ENCODE measurements around the gene PPP1R8.

PPP1R8 gene

DNA sequence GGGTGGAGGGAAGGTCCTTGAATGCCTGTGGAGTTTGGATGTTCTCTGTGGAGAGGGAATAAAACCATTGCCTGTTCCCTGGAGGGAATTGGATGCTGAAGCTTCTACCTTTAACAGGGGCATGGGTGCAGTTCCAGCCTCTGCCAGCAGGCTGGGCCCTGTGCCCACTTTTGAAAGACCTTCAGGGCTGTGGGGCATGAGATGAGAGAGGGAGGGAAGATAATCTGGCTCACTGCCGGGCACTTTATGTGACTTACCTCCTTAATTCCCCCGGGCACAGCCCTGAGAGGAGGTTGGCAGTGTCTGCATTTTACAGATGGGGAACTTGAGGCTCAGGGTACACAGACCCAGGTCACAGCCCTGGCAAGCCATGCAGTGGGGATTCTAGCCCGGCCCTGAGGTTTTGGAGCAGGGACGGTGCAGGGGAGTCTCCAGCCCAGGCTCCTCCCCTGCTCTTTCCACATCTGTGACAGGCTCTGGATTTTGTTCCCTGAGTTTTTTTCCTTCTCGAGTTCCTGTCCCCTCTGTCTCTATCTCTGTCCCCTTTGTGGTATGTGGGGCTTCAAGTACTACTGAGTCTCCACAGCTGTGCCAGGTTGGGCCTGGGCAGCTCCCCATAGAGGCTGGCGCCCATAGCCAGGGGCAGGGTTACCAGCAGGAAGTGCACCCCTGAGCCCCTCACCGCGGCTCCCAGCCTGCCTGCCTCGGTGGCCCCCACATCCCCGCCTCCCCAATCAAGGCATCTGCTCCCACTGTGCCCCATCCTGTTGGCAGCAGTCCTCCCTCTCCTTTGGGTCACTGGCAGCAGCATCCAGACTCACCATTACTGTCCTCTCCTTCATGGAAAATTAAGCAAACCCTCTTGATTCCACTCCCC lies 27.7 kb downstream of the PPP1R8 start:
- Histone ChIP-seq H3K27me3 (ENCODE audit: control insufficient read depth in 5 of 5, insufficient read depth in 4 of 5, low read length in 5 of 5) (no peaks in the 10 kb centered on the region), H3K9me3 (ENCODE audit: control insufficient read depth in 5 of 5, low read length in 5 of 5) (no peaks in the 10 kb centered on the region), H3K9ac (ENCODE audit: low read length in 5 of 5) (peak overlapping the region in 3 of 5 donors; percentile 14 to 41 (median 26)), H3K4me1 (ENCODE audit: control insufficient read depth in 5 of 5, insufficient read depth in 5 of 5, low read length in 5 of 5) (peaks cover 10 to 32% (median 28%) of the 10 kb centered on the region in 5 donors), H3K36me3 (ENCODE audit: control insufficient read depth in 5 of 5, insufficient read depth in 5 of 5, low read length in 5 of 5) (no peaks in the 10 kb centered on the region), H3K4me3 (ENCODE audit: low read depth in 1 of 5, low read length in 5 of 5) (peak overlapping the region in 3 of 5 donors; percentile 39 to 53 (median 41)), H3K27ac (ENCODE audit: low read depth, low read length) (no peak overlapping the region)

DNA sequence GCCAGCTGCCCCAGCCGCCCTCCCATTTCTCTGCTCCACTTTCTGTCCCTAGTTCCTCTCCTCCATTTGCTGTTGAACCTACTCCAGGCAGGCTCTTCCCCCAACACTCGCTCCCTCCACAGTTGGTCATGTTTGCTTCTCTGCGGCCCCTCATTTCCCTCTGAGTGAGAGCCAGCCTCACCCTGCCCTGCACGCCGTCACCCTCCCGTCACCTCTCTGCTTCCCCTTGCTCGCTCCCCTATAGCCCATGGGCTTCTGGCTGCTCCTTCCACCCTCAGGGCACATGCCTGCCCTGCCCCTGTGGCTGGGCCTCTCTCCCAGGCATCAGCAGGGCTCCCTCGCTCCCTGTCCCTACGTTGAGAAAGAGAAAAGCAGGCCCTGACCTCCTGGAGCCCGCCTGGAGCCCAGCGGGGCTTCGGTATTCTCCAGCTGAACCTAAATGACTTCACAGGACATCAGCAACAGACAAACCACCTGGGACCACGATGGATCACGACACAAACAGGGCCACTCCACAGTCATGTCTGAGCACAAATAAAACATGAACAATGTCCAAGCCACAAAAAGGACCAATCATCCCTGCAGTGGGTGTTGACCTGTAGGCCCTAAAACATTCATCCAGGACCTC lies 28.5 kb downstream of the PPP1R8 start:
- Histone ChIP-seq H3K36me3 (ENCODE audit: control insufficient read depth in 5 of 5, insufficient read depth in 5 of 5, low read length in 5 of 5) (no peaks in the 10 kb centered on the region), H3K27me3 (ENCODE audit: control insufficient read depth in 5 of 5, insufficient read depth in 4 of 5, low read length in 5 of 5) (no peaks in the 10 kb centered on the region), H3K4me3 (ENCODE audit: low read depth in 1 of 5, low read length in 5 of 5) (no peak overlapping the region), H3K4me1 (ENCODE audit: control insufficient read depth in 5 of 5, insufficient read depth in 5 of 5, low read length in 5 of 5) (peaks cover 10 to 40% (median 33%) of the 10 kb centered on the region in 5 donors), H3K27ac (ENCODE audit: low read depth, low read length) (no peak overlapping the region), H3K9ac (ENCODE audit: low read length in 5 of 5) (peak overlapping the region in 1 of 5 donors; percentile 41), H3K9me3 (ENCODE audit: control insufficient read depth in 5 of 5, low read length in 5 of 5) (no peaks in the 10 kb centered on the region)

DNA sequence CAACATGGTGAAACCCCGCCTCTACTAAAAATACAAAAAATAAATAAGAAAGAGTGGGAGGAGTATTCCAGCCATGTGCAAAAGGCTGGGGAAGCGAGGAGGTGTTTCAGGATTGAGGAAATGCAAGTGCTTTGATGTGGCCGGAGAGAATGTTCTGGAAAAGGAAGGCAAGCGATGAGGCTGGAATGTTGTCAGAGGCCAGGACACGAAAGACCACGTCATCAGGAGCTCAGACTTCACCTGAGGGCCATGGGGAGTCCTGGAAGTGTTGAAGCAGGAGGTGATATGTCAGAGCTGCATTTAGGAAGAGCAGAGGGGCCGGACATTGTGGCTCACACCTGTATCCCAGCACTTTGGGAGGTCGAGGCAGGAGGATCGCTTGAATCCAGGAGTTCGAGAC lies 30.9 kb downstream of the PPP1R8 start:
- Histone ChIP-seq H3K27me3 (ENCODE audit: control insufficient read depth in 5 of 5, insufficient read depth in 4 of 5, low read length in 5 of 5) (no peaks in the 10 kb centered on the region), H3K9ac (ENCODE audit: low read length in 5 of 5) (no peak overlapping the region), H3K36me3 (ENCODE audit: control insufficient read depth in 5 of 5, insufficient read depth in 5 of 5, low read length in 5 of 5) (no peaks in the 10 kb centered on the region), H3K4me3 (ENCODE audit: low read depth in 1 of 5, low read length in 5 of 5) (no peak overlapping the region), H3K4me1 (ENCODE audit: control insufficient read depth in 5 of 5, insufficient read depth in 5 of 5, low read length in 5 of 5) (peaks cover 10 to 51% (median 38%) of the 10 kb centered on the region in 5 donors), H3K9me3 (ENCODE audit: control insufficient read depth in 5 of 5, low read length in 5 of 5) (no peaks in the 10 kb centered on the region), H3K27ac (ENCODE audit: low read depth, low read length) (no peak overlapping the region)

DNA sequence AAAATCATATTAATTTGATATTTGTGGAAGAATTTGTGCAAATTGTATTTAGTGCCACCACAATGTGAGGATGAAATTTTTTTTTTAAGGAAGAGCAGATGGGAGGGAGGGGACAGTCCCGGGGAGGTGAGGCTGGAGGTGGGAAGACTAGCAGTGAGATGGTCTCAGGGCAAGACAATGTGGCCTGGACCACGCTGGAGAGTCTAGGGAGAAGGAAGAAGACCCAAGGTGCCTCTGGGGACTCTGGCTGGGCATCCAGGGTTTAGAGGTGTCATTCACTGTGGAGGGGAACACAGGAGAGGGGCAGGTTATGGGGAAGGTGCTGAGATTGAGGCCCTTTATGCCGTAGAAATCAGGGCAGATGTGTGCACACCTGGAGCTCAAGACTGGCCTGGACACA lies 31.4 kb downstream of the PPP1R8 start:
- H3K36me3 ChIP-seq (ENCODE audit: control insufficient read depth in 5 of 5, insufficient read depth in 5 of 5, low read length in 5 of 5): no peaks in the 10 kb centered on the region
- no peaks in the 10 kb centered on the region for H3K27me3 ChIP-seq (ENCODE audit: control insufficient read depth in 5 of 5, insufficient read depth in 4 of 5, low read length in 5 of 5)
- peak overlapping the region in 4 of 5 donors; percentile 60 to 80 (median 73) for H3K9ac ChIP-seq (ENCODE audit: low read length in 5 of 5)
- peaks cover 10 to 52% (median 38%) of the 10 kb centered on the region in 5 donors for H3K4me1 ChIP-seq (ENCODE audit: control insufficient read depth in 5 of 5, insufficient read depth in 5 of 5, low read length in 5 of 5)
- peak overlapping the region; percentile 90 for H3K27ac ChIP-seq (ENCODE audit: low read depth, low read length)
- no peaks in the 10 kb centered on the region for H3K9me3 ChIP-seq (ENCODE audit: control insufficient read depth in 5 of 5, low read length in 5 of 5)
- peak overlapping the region in 2 of 5 donors; percentile 7 to 54 for H3K4me3 ChIP-seq (ENCODE audit: low read depth in 1 of 5, low read length in 5 of 5)

DNA sequence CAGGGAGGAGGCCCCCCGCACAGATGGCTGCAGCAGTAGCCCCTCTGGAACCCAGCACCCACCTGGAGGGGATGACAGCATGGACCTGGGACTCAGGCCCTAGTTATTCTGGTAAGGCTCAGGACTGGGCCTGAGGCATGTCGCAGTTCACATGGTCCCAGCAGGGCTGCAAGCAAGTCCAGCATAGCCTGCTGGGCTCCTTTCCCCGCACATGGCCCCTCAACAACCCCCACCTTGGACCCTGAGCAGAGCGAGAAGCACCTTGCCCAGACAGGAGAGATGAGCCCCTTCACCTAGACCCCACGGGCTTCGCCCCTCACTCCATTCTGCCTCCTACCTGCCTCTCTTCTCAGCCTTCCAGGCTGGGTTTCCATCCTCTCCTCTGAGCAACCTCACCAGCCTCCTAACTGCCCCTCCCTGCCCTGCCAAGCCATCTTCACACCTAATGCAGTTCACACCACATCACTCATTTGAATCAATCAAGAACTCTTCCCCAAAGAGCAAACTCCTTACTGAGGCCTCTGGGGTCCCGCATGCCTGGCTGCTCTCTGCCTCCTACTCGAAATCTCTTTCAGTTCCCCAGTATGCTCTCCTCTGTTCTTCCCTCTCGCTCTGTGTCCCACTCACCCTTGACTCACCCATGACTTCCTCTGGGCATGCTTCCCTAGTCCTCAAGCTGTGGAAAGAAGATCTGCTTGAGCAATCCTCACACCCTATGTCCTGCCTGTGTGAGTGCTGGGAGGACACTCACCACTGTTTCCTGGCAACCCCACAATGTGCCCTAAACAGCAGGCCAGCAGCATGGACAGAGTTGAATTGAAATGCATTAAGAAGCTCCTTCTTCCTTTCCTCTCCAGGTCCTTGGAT lies 32.3 kb downstream of the PPP1R8 start:
- peak overlapping the region; percentile 14 to 54 (median 42) for H3K4me3 ChIP-seq (ENCODE audit: low read depth in 1 of 5, low read length in 5 of 5)
- peak overlapping the region; percentile 90 for H3K27ac ChIP-seq (ENCODE audit: low read depth, low read length)

DNA sequence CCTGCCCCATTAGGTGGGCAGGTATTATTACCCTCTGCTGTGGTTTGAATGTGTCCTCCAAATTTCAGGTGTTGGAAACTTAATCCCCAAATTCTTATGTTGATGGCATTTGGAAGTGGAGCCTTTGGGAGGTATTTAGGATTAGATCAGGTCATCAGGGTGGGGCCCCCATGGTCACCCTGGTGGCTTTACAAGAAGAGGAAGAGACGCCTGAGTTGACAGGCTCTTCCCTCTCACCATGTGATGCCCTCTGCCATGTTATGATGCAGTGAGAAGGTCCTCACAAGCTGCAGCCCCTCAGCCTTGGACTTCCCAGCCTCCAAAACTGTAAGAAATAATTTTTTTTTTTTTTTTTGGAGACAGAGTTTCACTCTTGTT lies 32.9 kb downstream of the PPP1R8 start:
- H3K4me1 ChIP-seq (ENCODE audit: control insufficient read depth in 5 of 5, insufficient read depth in 5 of 5, low read length in 5 of 5): peaks cover 9 to 46% (median 34%) of the 10 kb centered on the region in 5 donors
- no peaks in the 10 kb centered on the region for H3K9me3 ChIP-seq (ENCODE audit: control insufficient read depth in 5 of 5, low read length in 5 of 5)
- H3K9ac ChIP-seq (ENCODE audit: low read length in 5 of 5): peak overlapping the region in 3 of 5 donors; percentile 26 to 76 (median 56)
- H3K4me3 ChIP-seq (ENCODE audit: low read depth in 1 of 5, low read length in 5 of 5): no peak overlapping the region
- H3K27ac ChIP-seq (ENCODE audit: low read depth, low read length): peak overlapping the region; percentile 90
- no peaks in the 10 kb centered on the region for H3K36me3 ChIP-seq (ENCODE audit: control insufficient read depth in 5 of 5, insufficient read depth in 5 of 5, low read length in 5 of 5)
- no peaks in the 10 kb centered on the region for H3K27me3 ChIP-seq (ENCODE audit: control insufficient read depth in 5 of 5, insufficient read depth in 4 of 5, low read length in 5 of 5)

More for the DNA sequence above, 32.3 kb downstream of the PPP1R8 start:
- H3K36me3 ChIP-seq (ENCODE audit: control insufficient read depth in 5 of 5, insufficient read depth in 5 of 5, low read length in 5 of 5): no peaks in the 10 kb centered on the region
- no peaks in the 10 kb centered on the region for H3K27me3 ChIP-seq (ENCODE audit: control insufficient read depth in 5 of 5, insufficient read depth in 4 of 5, low read length in 5 of 5)
- no peaks in the 10 kb centered on the region for H3K9me3 ChIP-seq (ENCODE audit: control insufficient read depth in 5 of 5, low read length in 5 of 5)
- peaks cover 10 to 52% (median 38%) of the 10 kb centered on the region in 5 donors for H3K4me1 ChIP-seq (ENCODE audit: control insufficient read depth in 5 of 5, insufficient read depth in 5 of 5, low read length in 5 of 5)
- H3K9ac ChIP-seq (ENCODE audit: low read length in 5 of 5): peak overlapping the region; percentile 12 to 80 (median 76)

DNA sequence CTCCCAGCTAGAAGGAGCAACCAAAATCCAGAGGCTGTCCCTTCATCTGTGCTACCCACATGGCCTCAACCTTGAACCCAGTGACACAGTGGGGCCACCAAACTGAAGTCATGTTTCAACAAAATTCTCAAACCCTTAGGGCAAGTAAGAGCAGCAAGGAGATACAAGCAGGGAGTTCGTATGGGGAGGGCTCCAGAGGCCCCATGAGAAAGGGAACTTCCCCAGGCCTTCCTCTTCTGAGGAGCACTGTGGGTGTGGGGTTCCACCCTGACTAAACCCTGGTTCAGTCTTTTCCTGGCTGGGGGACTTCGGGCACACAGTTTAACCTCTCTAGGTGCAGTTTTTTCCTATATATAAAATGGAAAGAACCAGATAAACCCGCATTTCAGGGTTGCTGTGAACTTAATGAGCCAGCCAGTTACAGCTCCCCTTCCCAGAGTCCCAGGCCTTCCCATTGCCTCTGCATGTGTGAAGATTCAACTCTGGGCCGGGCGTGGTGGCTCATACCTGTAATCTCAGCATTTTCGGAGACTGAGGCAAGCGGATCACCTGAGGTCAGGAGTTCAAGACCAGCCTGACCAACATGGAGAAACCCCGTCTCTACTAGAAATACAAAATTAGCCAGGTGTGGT lies 33.8 kb downstream of the PPP1R8 start:
- H3K36me3 ChIP-seq (ENCODE audit: control insufficient read depth in 5 of 5, insufficient read depth in 5 of 5, low read length in 5 of 5): no peaks in the 10 kb centered on the region
- H3K4me1 ChIP-seq (ENCODE audit: control insufficient read depth in 5 of 5, insufficient read depth in 5 of 5, low read length in 5 of 5): peaks cover 9 to 46% (median 36%) of the 10 kb centered on the region in 5 donors
- peak overlapping the region; percentile 90 for H3K27ac ChIP-seq (ENCODE audit: low read depth, low read length)
- H3K9me3 ChIP-seq (ENCODE audit: control insufficient read depth in 5 of 5, low read length in 5 of 5): no peaks in the 10 kb centered on the region
- H3K4me3 ChIP-seq (ENCODE audit: low read depth in 1 of 5, low read length in 5 of 5): no peak overlapping the region
- peak overlapping the region; percentile 20 to 76 (median 56) for H3K9ac ChIP-seq (ENCODE audit: low read length in 5 of 5)
- no peaks in the 10 kb centered on the region for H3K27me3 ChIP-seq (ENCODE audit: control insufficient read depth in 5 of 5, insufficient read depth in 4 of 5, low read length in 5 of 5)

DNA sequence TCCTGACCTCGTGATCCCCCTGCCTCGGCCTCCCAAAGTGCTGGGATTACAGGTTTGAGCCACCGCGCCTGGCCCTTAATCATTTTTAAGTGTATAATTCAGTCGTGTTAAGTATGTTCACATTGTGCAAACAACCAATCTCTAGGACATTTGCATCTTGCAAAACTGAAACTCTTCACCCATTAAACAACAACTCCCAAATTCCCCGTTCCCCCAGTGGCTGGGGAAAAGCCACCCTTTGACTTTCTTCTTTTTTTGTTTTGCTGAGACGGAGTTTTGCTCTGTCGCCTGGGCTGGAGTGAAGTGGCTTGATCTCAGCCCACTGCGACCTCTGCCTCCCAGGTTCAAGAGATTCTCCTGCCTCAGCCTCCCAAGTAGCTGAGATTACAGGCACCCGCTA lies 35.2 kb downstream of the PPP1R8 start:
- no peak overlapping the region for H3K27ac ChIP-seq (ENCODE audit: low read depth, low read length)
- peaks cover 9 to 50% (median 36%) of the 10 kb centered on the region in 5 donors for H3K4me1 ChIP-seq (ENCODE audit: control insufficient read depth in 5 of 5, insufficient read depth in 5 of 5, low read length in 5 of 5)
- H3K4me3 ChIP-seq (ENCODE audit: low read depth in 1 of 5, low read length in 5 of 5): no peak overlapping the region
- no peaks in the 10 kb centered on the region for H3K9me3 ChIP-seq (ENCODE audit: control insufficient read depth in 5 of 5, low read length in 5 of 5)
- no peaks in the 10 kb centered on the region for H3K27me3 ChIP-seq (ENCODE audit: control insufficient read depth in 5 of 5, insufficient read depth in 4 of 5, low read length in 5 of 5)
- no peaks in the 10 kb centered on the region for H3K36me3 ChIP-seq (ENCODE audit: control insufficient read depth in 5 of 5, insufficient read depth in 5 of 5, low read length in 5 of 5)
- H3K9ac ChIP-seq (ENCODE audit: low read length in 5 of 5): no peak overlapping the region

DNA sequence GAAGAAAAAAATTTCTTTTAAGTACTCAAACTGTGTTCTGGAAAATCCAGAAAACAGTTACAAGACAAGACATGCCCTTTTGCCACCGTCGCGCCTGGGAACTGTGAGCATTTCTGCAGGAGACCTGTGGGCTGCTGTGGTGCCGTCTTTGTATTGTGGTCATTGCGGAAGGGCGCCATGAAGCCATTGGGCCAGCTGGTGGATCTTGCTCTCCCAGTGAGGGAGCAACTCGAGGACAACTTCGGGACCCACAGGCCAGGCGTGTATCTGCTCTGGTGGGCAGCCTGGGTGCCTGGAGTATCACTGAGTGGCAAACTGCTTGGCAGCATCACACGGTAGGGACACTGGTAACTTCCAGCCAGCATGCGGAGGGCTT lies 38.0 kb downstream of the PPP1R8 start:
- Histone ChIP-seq H3K4me3 (ENCODE audit: low read depth in 1 of 5, low read length in 5 of 5) (no peak overlapping the region), H3K9me3 (ENCODE audit: control insufficient read depth in 5 of 5, low read length in 5 of 5) (no peaks in the 10 kb centered on the region), H3K9ac (ENCODE audit: low read length in 5 of 5) (no peak overlapping the region), H3K4me1 (ENCODE audit: control insufficient read depth in 5 of 5, insufficient read depth in 5 of 5, low read length in 5 of 5) (peaks cover 0 to 48% (median 36%) of the 10 kb centered on the region in 5 donors), H3K36me3 (ENCODE audit: control insufficient read depth in 5 of 5, insufficient read depth in 5 of 5, low read length in 5 of 5) (no peaks in the 10 kb centered on the region), H3K27ac (ENCODE audit: low read depth, low read length) (no peak overlapping the region), H3K27me3 (ENCODE audit: control insufficient read depth in 5 of 5, insufficient read depth in 4 of 5, low read length in 5 of 5) (no peaks in the 10 kb centered on the region)

Data from subcutaneous abdominal adipose tissue (tissue), 5 donors.